Activated CD4-positive, CD25-positive, alpha-beta regulatory T cell (primary cell): ENCODE data around the gene TMEM273.

Source experiments
- DNase-seq, 4 experiments: peaks; one replicate each; lab custom pipeline; 2025; lab: John Stamatoyannopoulos, UW

The TMEM273 gene

DNA sequence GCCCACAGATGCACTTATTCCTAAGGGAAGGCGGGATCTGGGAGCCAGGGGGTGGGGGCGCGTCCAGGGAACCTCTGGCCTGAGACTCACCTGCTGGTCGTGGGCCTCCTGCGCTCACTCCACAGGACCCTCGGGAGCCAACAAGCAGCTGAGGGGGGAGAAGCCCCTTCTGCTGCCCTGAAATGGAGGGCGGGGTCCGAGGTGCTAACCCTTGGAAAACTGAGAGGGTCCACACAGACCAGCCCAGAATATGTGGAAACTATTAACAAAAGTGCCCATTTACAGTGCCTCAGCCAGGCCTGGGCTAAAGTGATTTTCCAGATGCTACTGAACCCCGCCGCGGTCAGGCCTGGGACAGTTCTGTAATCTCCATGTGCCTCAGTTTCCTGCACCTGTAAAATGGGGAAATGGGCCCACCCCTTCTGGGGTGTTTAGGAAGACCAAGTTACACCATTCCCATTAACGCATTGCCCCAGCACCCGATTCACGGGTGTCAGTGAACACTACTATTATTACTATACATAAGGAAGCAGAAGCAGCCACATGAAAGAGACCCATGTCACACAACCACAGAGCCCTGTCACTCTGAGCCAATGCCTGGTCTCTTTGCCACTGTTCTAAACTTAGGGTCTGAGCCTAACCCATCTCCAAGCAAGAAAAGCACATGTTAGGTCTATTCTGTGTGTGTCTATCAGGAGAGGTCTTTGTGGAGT lies 72.2 kb downstream of the TMEM273 start:
- no peak for DNase-seq

DNA sequence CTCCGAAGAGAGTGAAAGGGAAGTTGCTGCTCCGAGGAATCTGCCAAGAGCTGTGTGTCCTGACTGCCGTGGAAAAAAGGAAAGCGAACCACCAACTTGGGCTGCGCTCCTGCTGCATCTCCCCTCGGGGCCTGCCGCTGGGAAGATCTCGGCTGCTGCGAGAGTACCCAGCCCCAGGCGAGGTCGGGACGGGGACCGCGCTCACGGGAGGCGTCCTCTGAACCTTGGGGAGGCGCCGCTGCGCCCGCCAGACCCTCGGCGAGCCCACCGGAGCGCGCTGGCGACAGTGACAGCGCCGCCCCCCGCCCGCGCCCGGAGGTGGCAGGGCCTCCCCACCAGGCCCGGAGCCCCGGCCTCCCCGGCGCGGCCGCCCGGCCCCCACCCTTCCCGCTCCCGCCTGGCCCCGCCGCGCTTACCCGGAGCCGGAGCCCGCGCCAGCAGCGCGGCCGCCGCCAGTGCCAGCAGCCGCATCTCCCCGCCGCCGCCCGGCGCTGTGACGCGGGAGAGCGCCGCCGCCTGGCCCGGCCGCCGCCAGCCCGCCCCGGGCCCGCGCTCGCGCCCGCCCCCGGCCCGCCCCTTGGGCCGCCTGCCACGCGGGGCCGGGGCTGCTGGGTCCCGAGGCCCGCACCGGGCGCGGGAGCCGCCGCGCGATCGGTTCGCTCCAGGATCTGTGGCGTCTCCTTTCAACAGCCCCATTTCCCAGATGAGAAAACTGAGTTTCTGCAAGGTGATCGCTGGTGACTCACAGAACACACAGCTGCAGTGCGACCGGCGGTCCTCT lies 73.0 kb downstream of the TMEM273 start, which contains the start of gene VSTM4:
VSTM4 (minus strand) TSS at position 508 of the 781 bp plus-strand sequence; CDS start at position 471, 37 bp downstream.
- no peak for DNase-seq

- no peak for DNase-seq
Observed at GRCh38 chr10:49114718-49115014, 73.5 kb downstream of the TMEM273 start.

GRCh38 chr10:49113741-49114141 lies 74.5 kb downstream of the TMEM273 start:
- no peak for DNase-seq

DNA sequence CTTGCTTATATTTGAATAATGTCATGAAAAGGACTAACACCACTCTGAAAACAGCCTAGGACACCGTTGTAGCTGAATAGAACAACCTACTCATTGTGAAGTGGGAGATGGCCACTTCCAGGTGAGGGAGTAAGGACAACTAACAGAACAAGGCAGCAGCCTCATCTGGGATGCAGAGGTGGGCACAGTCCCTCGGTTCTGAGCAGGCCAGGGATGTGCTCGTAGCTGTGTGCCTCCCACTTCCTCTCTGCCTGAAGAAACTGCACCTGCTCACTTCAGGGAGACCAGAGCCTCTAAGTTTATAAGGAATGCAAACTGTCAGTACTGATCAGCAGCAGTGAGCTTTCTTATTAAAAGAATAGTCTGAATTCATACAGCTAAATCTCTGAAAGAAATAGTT lies 75.3 kb downstream of the TMEM273 start:
- no peak for DNase-seq

DNA sequence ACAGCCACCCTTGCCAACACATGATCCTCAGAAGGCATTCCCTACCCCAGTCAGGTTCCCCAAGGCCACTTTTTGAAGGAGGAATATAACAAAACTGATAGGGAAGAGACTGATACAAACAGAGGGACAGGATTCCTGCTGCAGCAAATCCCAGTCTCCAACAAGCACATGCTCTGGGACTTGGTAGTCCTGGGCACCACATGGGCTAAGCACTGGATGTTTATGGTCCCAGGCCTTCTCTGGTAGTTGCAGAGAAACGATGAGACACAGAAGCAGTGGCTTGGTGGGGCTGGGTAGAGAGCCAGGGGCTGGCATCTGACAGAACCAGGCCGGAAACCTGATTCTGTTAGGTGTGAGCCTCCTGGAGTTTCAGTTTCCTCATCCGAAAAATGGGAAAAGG lies 76.1 kb downstream of the TMEM273 start:
- DNase-seq: no peak

GRCh38 chr10:49111320-49111698 lies 76.9 kb downstream of the TMEM273 start:
- DNase-seq: no peak

DNA sequence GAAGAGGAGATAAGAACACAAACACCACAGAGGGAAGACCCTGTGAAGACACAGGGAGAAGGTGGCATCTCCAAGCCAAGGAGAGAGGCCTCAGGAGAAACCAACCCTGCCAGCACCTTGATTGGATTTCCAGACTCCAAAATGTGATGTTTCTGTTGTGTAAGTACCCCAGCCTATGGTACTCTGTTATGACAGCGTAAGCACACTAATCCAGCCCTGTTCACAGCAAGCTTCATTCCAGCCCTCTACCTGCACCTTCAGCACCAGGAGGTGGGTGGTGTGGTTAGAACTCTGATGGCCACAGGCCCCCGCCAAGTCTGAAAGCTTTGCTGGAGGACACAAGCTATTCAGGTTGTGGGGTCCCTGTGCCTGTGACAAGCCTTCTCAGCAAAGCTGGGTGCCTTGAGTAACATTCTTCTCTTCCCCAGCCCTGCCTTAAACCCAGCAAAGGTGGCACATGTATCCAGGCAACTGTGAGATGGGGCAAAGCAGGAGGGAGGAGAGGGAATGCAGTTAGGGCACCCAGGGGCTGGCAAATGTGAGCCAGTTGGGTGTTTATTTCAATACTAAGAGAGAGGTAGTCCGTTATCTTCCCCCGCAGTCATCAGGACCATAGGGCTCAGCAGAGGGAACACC lies 77.4 kb downstream of the TMEM273 start:
- no peak for DNase-seq

GRCh38 chr10:49109669-49110340 lies 78.4 kb downstream of the TMEM273 start:
- DNase-seq: no peak

- no peak for DNase-seq
Observed at GRCh38 chr10:49108656-49109055, 79.5 kb downstream of the TMEM273 start.

DNA sequence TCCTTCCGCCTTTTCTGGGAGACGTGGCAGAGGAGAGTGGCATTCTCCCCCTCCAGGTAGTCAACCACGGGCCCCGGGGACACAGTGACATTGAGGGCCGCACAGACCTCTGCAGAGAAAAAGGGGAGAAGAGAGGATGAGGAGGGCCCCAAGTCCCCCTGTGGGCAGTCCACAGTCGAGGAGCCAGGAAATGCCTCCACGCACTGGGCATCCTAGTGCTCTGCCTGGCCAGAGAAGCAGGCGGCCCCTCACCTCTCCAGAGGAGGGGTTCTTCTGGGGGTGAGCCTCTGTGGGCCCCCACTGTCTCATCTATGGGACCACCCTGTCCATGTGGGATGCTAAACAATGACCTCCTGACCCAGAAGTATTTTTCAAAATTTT lies 80.3 kb downstream of the TMEM273 start:
- DNase-seq: no peak

DNA sequence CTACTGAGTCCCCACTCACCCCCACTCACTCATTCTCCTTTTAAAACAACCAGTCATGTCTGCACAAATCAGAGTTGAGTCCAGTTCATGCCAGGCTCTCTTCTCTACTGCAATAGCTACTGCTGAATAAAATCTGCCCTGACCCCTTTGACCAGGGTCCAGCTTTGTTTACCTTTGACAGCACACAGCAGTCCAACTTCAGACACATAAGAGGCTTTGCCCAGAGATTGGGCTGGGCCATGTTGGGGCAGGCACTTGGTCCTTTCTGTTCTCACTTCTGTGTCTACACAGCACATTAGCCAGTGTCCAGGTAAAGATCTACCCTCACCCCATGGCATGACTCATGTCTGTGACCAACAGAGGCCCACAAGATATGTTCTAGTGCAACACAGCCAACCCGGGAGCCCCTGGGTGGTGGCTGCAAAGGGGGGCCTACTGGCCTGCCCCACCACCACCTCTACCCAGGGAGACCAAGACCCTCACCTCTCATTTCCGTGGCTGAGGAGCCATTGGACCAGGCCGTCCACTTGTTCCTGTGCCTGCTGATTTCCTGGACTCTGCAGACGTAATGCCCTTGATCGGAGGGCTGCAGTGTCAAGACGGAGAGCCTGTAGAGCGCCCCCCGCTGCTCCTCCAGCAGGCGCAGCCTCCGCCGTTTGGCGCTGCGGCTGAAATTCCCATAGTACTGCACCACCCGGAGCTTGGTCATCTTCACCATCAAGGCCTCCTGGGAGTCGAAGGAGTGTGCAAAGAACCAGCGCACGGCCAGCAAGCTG lies 80.9 kb downstream of the TMEM273 start:
- no peak for DNase-seq

- no peak for DNase-seq
Observed at GRCh38 chr10:49106451-49106850, 81.7 kb downstream of the TMEM273 start.

- no peak for DNase-seq
Observed at GRCh38 chr10:49105076-49105475, 83.1 kb downstream of the TMEM273 start.
